Natural killer cell (primary cell): ENCODE results near the gene BBC3. TPM values are rescaled to one million over a fixed set of nuclear protein-coding genes. Genes with fewer than 3 reads are reported as not detected.

Experiments
- ATAC-seq, 3 donors: fragments of 150-1000 bp in 2 of 3; fragments of 200-7000 bp in 1 of 3; cut with Tn5 transposase; 1 replicate in 1 of 3; 2 replicates in 2 of 3; pipeline ENCODE4 v1.10.0; 2021; ENCODE audit warnings: mild to moderate bottlenecking in 2 of 3, moderate library complexity in 2 of 3
- DNase-seq, 2 donors: peaks; one replicate each; pipeline versions ENCODE4 v3.0.0 to v3.0.0-alpha.2; 2013 to 2021; ENCODE audit warnings: mixed read lengths in 1 of 2
- H3K27ac ChIP-seq: one replicate; pipeline ENCODE4 v1.5.1; 2013; ENCODE audit warnings: mild to moderate bottlenecking, low read length
- H3K27me3 ChIP-seq: one replicate; pipeline ENCODE4 v1.6.1; 2013; ENCODE audit warnings: low read length; ENCODE audit not compliant: control insufficient read depth, insufficient read depth
- H3K36me3 ChIP-seq: one replicate; pipeline ENCODE4 v1.6.1; 2013; ENCODE audit warnings: low read length; ENCODE audit not compliant: control insufficient read depth, insufficient read depth
- H3K4me1 ChIP-seq: one replicate; pipeline ENCODE4 v1.6.1; 2013; ENCODE audit warnings: low read length; ENCODE audit not compliant: control insufficient read depth, insufficient read depth
- H3K4me3 ChIP-seq: one replicate; pipeline ENCODE4 v1.5.1; 2013; ENCODE audit warnings: low read length
- H3K9me3 ChIP-seq: one replicate; pipeline ENCODE4 v1.6.1; 2013; ENCODE audit warnings: low read length; ENCODE audit not compliant: control insufficient read depth, insufficient read depth
- H3K27ac Mint-ChIP-seq, 2 donors: one replicate each; pipeline ENCODE4 v1.8.0; 2022; ENCODE audit warnings: mild to moderate bottlenecking in 2 of 2, mixed read lengths in 2 of 2, moderate library complexity in 1 of 2
- H3K27me3 Mint-ChIP-seq, 2 donors: one replicate each; pipeline ENCODE4 v1.8.0; 2022; ENCODE audit warnings: low read depth in 2 of 2, mixed read lengths in 2 of 2
- H3K36me3 Mint-ChIP-seq: one replicate; pipeline ENCODE4 v1.8.0; 2022; ENCODE audit warnings: mixed read lengths
- H3K4me1 Mint-ChIP-seq, 2 donors: one replicate each; pipeline ENCODE4 v1.8.0; 2022; ENCODE audit warnings: mixed read lengths in 2 of 2
- H3K4me3 Mint-ChIP-seq: one replicate; pipeline ENCODE4 v1.8.0; 2022; ENCODE audit warnings: mild to moderate bottlenecking, moderate library complexity, mixed read lengths
- H3K9me3 Mint-ChIP-seq, 2 donors: one replicate each; pipeline ENCODE4 v1.8.0; 2022; ENCODE audit warnings: mixed read lengths in 2 of 2
- WGBS: methylation state at CpG from one replicate; pipeline ENCODE4 v1.1.7; 2013; ENCODE audit warnings: missing lambda C conversion rate; ENCODE audit not compliant: insufficient coverage; 5-methylcytosine and 5-hydroxymethylcytosine counted together
- intact Hi-C: fragments of 100-400 bp; cut with micrococcal nuclease; formaldehyde crosslinking; loops from one replicate; pipeline ENCODE4 v1.14.2; 2022
- total RNA-seq, 4 donors: library from RNA; stranded (reverse); fragments of 120-200 nt in 1 of 4; gene quantifications; one replicate each; pipeline versions ENCODE4 v1.2.3 to v1.2.4, GENCODE V29; 2013 to 2022
- TF ChIP-seq, protein P1 (sequence below): fragments of 200-600 bp; IDR thresholded peaks from one replicate; pipeline ENCODE4 v1.8.0; 2022; ENCODE audit warnings: antibody characterized with exemption

The BBC3 gene
- total RNA-seq, 3 donors from 2014 or later (not counting 1 experiment from before 2014, with no cell fraction given) = 39.9 to 45.1 (median 43.9) TPM

DNA sequence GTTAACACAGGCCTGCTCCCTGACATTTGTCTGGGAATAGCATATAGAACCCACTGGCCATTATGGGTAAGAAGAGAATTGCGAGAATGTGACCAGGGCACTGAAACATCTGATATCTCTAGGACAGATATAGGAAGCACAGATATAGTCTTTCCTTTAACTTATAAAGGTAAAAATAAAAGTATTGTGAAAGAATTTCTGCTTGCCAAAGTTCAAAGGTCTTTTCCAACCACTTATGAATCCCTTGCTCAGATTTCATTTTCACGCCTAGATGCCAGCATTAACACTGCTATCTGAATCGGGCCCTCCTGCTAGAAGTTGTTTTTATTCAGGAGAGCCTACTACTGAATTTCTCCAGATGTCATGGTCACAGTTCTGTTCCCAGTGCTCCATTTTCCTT is 27.7 kb downstream of the BBC3 start:
- WGBS = 90% methylated on average over 3 of the region's 3 CpGs
- Mint-ChIP-seq H3K9me3 (no peaks in the 10 kb centered on the region), H3K36me3 (peaks cover 7% of the 10 kb centered on the region)

DNA sequence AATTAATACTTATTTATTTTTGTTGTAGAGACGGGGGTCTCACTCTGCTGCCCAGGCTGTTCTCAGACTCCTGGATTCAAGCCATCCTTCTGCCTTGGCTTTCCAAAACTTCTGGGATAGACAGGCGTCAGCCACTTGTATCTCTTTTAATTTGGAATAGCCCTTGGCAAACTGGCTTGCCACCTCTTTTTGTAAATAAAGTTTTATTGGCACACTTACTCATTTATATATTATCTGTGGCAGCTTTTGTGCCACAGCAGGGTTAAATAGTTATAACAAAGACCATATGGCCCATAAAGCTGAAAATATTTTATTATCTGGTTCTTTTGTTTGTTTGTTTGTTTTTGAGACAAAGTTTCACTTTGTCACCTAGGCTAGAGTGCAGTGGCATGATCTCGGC is 30.5 kb downstream of the BBC3 start:
- no peak overlapping the region for H3K27ac ChIP-seq
- no peaks in the 10 kb centered on the region for H3K27me3 ChIP-seq
- no peak for DNase-seq
- 95% methylated on average over 3 of the region's 3 CpGs for WGBS
- Mint-ChIP-seq H3K36me3 (no peaks in the 10 kb centered on the region), H3K27ac (no peak overlapping the region), H3K27me3 (no peaks in the 10 kb centered on the region), H3K4me3 (no peak overlapping the region), H3K4me1 (peaks cover 0 to 7% of the 10 kb centered on the region in 2 donors), H3K9me3 (no peaks in the 10 kb centered on the region)
- H3K4me1 ChIP-seq = no peaks in the 10 kb centered on the region
- ATAC-seq = no peak
- H3K4me3 ChIP-seq = no peak overlapping the region
- TF ChIP-seq, protein P1, sequence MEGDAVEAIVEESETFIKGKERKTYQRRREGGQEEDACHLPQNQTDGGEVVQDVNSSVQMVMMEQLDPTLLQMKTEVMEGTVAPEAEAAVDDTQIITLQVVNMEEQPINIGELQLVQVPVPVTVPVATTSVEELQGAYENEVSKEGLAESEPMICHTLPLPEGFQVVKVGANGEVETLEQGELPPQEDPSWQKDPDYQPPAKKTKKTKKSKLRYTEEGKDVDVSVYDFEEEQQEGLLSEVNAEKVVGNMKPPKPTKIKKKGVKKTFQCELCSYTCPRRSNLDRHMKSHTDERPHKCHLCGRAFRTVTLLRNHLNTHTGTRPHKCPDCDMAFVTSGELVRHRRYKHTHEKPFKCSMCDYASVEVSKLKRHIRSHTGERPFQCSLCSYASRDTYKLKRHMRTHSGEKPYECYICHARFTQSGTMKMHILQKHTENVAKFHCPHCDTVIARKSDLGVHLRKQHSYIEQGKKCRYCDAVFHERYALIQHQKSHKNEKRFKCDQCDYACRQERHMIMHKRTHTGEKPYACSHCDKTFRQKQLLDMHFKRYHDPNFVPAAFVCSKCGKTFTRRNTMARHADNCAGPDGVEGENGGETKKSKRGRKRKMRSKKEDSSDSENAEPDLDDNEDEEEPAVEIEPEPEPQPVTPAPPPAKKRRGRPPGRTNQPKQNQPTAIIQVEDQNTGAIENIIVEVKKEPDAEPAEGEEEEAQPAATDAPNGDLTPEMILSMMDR = no peak
- H3K9me3 ChIP-seq = no peaks in the 10 kb centered on the region
- H3K36me3 ChIP-seq = peaks cover 20% of the 10 kb centered on the region
- intact Hi-C loops = no loop called here

More for the DNA sequence above, 27.7 kb downstream of the BBC3 start:
- no peaks in the 10 kb centered on the region for H3K27me3 Mint-ChIP-seq
- Histone ChIP-seq H3K27me3 (no peaks in the 10 kb centered on the region), H3K27ac (no peak overlapping the region), H3K36me3 (peaks cover 26% of the 10 kb centered on the region), H3K4me1 (no peaks in the 10 kb centered on the region), H3K9me3 (no peaks in the 10 kb centered on the region), H3K4me3 (no peak overlapping the region)
- TF ChIP-seq, protein P1 = no peak
- intact Hi-C loops = no loop called here
- no peak overlapping the region for H3K4me3 Mint-ChIP-seq
- ATAC-seq (no peak), DNase-seq (no peak)
- H3K27ac Mint-ChIP-seq = peak overlapping the region in 1 of 2 donors; percentile 44
- peaks cover 0 to 7% of the 10 kb centered on the region in 2 donors for H3K4me1 Mint-ChIP-seq

DNA sequence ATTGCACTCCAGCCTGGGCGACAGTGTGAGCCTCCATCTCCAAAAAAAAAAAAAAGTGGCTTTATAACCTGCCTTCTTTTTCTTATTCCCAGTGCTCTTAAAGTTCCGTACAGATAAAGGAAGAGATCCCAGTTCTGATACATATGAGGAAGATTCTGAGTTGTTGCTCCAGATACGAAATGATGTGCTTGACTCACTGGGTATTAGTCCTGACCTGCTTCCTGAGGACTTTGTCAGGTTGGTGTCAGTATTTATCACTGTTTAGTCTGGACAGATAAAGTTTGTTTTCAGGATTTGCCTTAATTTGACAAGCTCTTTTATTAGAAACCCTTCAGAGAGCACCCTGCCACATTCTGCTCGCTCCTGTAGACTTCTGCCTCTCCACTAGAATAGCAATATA is 33.9 kb downstream of the BBC3 start:
- Histone ChIP-seq H3K27ac (no peak overlapping the region), H3K36me3 (peaks cover 16% of the 10 kb centered on the region), H3K27me3 (no peaks in the 10 kb centered on the region), H3K4me1 (no peaks in the 10 kb centered on the region), H3K4me3 (no peak overlapping the region), H3K9me3 (no peaks in the 10 kb centered on the region)
- TF ChIP-seq, protein P1 = no peak
- 96% methylated on average over 3 of the region's 4 CpGs for WGBS
- no peak overlapping the region for H3K4me3 Mint-ChIP-seq
- no peak for ATAC-seq
- no peaks in the 10 kb centered on the region for H3K27me3 Mint-ChIP-seq
- no peak overlapping the region for H3K27ac Mint-ChIP-seq
- intact Hi-C loops = no loop called here
- H3K4me1 Mint-ChIP-seq = no peaks in the 10 kb centered on the region
- H3K9me3 Mint-ChIP-seq = no peaks in the 10 kb centered on the region
- DNase-seq = no peak
- no peaks in the 10 kb centered on the region for H3K36me3 Mint-ChIP-seq

DNA sequence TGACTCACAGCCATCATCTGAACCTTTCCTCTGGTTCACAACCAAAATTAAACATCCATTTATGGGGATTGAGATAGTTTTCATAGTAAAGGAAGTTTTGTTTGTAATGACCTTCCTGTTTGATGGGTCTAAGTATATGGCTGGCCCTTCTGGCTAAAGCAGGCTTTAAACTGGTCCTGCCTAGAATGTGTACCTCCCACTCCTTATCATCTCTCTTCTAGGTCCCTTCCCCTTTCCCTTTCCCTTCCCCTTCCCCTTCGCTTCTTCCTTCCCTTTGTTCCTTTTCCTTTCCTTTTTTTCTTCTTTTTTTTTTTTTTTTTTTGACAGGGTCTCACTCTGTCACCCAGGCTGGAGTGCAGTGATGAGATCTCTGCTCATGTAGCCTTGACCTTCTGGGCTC is 35.6 kb downstream of the BBC3 start:
- intact Hi-C loops = no loop called here
- H3K36me3 Mint-ChIP-seq = no peaks in the 10 kb centered on the region

More for the DNA sequence above, 35.6 kb downstream of the BBC3 start:
- no peaks in the 10 kb centered on the region for H3K4me1 ChIP-seq
- no peak overlapping the region for H3K4me3 ChIP-seq
- no peak for DNase-seq
- no peaks in the 10 kb centered on the region for H3K27me3 Mint-ChIP-seq
- no peak overlapping the region for H3K27ac ChIP-seq
- H3K9me3 Mint-ChIP-seq = no peaks in the 10 kb centered on the region
- no peak overlapping the region for H3K4me3 Mint-ChIP-seq
- no peaks in the 10 kb centered on the region for H3K4me1 Mint-ChIP-seq
- WGBS = 83% methylated on average over 1 of the region's 1 CpG
- H3K36me3 ChIP-seq = peaks cover 16% of the 10 kb centered on the region
- ATAC-seq = no peak
- no peaks in the 10 kb centered on the region for H3K9me3 ChIP-seq
- H3K27ac Mint-ChIP-seq = no peak overlapping the region
- H3K27me3 ChIP-seq = no peaks in the 10 kb centered on the region
- TF ChIP-seq, protein P1 = no peak
